IMR-90 (cell line): Measurements from ENCODE around the gene MACROD1. TPM values are rescaled to one million over a fixed set of nuclear protein-coding genes. Genes with fewer than 3 reads are reported as not detected.

Experiments used
- ATAC-seq: fragments of 200-7000 bp; cut with Tn5 transposase; 2 replicates; pipeline ENCODE4 v1.9.1; 2020; ENCODE audit warnings: low read depth, mild to moderate bottlenecking, moderate library complexity
- BruUV-seq: library from RNA; stranded (reverse); fragments of 400-500 nt; replicated peaks from 2 replicates; lab custom pipeline; 2021; lab: Mats Ljungman, UMichigan
- CTCF ChIA-PET: fragments of 300-600 bp; formaldehyde crosslinking; extraction: SDS; loops from one replicate; lab custom pipeline; 2021; ENCODE audit warnings: antibody characterized with exemption; lab: Yijun Ruan, JAX
- POLR2A ChIA-PET: fragments of 300-600 bp; sonication (Branson Sonifier 250); formaldehyde crosslinking; loops from one replicate; lab custom pipeline; 2022; ENCODE audit warnings: antibody characterized with exemption; ENCODE audit not compliant: unreplicated experiment; lab: Charles Lee
- DNase-seq: peaks from one replicate; pipeline ENCODE4 v3.0.0; 2013
- H2AFZ ChIP-seq: replicated peaks from 2 replicates; pipeline ENCODE3; 2013; ENCODE audit warnings: low read length, mild to moderate bottlenecking; ENCODE audit not compliant: poor library complexity
- H2AK5ac ChIP-seq: 2 replicates; pipeline ENCODE4 v1.6.1; 2013; ENCODE audit warnings: low read depth, low read length, inconsistent platforms
- H2AK9ac ChIP-seq: replicated peaks from 2 replicates; pipeline ENCODE3; 2013; ENCODE audit warnings: mild to moderate bottlenecking, low read depth, low read length, moderate library complexity; ENCODE audit not compliant: poor library complexity
- H2BK120ac ChIP-seq: 2 replicates; pipeline ENCODE4 v1.6.1; 2013; ENCODE audit warnings: low read depth, low read length, inconsistent platforms
- H2BK15ac ChIP-seq: 3 replicates; pipeline ENCODE4 v1.6.1; 2013; ENCODE audit warnings: low read depth, low read length, inconsistent platforms
- H2BK20ac ChIP-seq: 2 replicates; pipeline ENCODE4 v1.6.1; 2013; ENCODE audit warnings: low read depth, mild to moderate bottlenecking, inconsistent platforms, low read length, moderate library complexity
- H2BK5ac ChIP-seq: 2 replicates; pipeline ENCODE4 v1.6.1; 2013; ENCODE audit warnings: mild to moderate bottlenecking, low read depth, low read length, inconsistent platforms; ENCODE audit not compliant: poor library complexity, severe bottlenecking
- H3K14ac ChIP-seq: replicated peaks from 2 replicates; pipeline ENCODE4 v1.6.1; 2013; ENCODE audit warnings: low read depth, low read length, inconsistent platforms
- H3K18ac ChIP-seq: 2 replicates; pipeline ENCODE4 v1.6.1; 2013; ENCODE audit warnings: low read depth, low read length, control low read depth
- H3K23ac ChIP-seq: 2 replicates; pipeline ENCODE4 v1.6.1; 2013; ENCODE audit warnings: low read depth, low read length, inconsistent platforms
- H3K27ac ChIP-seq: 2 replicates; pipeline ENCODE4 v1.5.1; 2013; ENCODE audit warnings: mild to moderate bottlenecking, control low read depth, low read length; ENCODE audit not compliant: insufficient read depth
- H3K27me3 ChIP-seq: 2 replicates; pipeline ENCODE4 v1.6.1; 2013; ENCODE audit warnings: low read length; ENCODE audit not compliant: control insufficient read depth, insufficient read depth
- H3K36me3 ChIP-seq: 2 replicates; pipeline ENCODE4 v1.6.1; 2013; ENCODE audit warnings: low read length, mixed read lengths; ENCODE audit not compliant: control insufficient read depth, insufficient read depth
- H3K4ac ChIP-seq: 2 replicates; pipeline ENCODE4 v1.6.1; 2013; ENCODE audit warnings: low read depth, low read length, inconsistent platforms
- H3K4me1 ChIP-seq: 2 replicates; pipeline ENCODE4 v1.6.1; 2013; ENCODE audit warnings: low read length, mixed read lengths; ENCODE audit not compliant: control insufficient read depth, insufficient read depth
- H3K4me2 ChIP-seq: 2 replicates; pipeline ENCODE4 v1.6.1; 2013; ENCODE audit warnings: low read depth, mild to moderate bottlenecking, control low read depth, low read length, moderate library complexity
- H3K4me3 ChIP-seq: 2 replicates; pipeline ENCODE4 v1.5.1; 2013; ENCODE audit warnings: low read depth, mild to moderate bottlenecking, control low read depth, low read length, moderate library complexity; ENCODE audit not compliant: insufficient read depth
- H3K56ac ChIP-seq: 2 replicates; pipeline ENCODE4 v1.6.1; 2013; ENCODE audit warnings: low read length, inconsistent platforms; ENCODE audit not compliant: insufficient read depth; ENCODE audit errors: extremely low read depth
- H3K79me1 ChIP-seq, 2 experiments: 2 replicates each; pipeline ENCODE4 v1.6.1; 2013; ENCODE audit warnings: low read length in 2 of 2, inconsistent platforms in 1 of 2, low read depth in 1 of 2
- H3K9ac ChIP-seq: 2 replicates; pipeline ENCODE4 v1.6.1; 2013; ENCODE audit warnings: low read depth, low read length, control low read depth
- H3K9me1 ChIP-seq: 2 replicates; pipeline ENCODE4 v1.6.1; 2013; ENCODE audit warnings: low read length, inconsistent platforms; ENCODE audit not compliant: insufficient read depth
- H3K9me3 ChIP-seq: 2 replicates; pipeline ENCODE4 v1.6.1; 2013; ENCODE audit warnings: low read length; ENCODE audit not compliant: control insufficient read depth, insufficient read depth
- H4K20me1 ChIP-seq: 2 replicates; pipeline ENCODE4 v1.6.1; 2013; ENCODE audit warnings: low read length, inconsistent platforms; ENCODE audit not compliant: insufficient read depth
- H4K5ac ChIP-seq: 2 replicates; pipeline ENCODE4 v1.6.1; 2013; ENCODE audit warnings: mild to moderate bottlenecking, low read depth, low read length, control low read depth
- H4K8ac ChIP-seq, 2 experiments: 2 replicates each; pipeline ENCODE4 v1.6.1; 2013; ENCODE audit warnings: low read depth in 2 of 2, low read length in 2 of 2, control low read depth in 1 of 2, inconsistent platforms in 1 of 2
- H4K91ac ChIP-seq: 2 replicates; pipeline ENCODE4 v1.6.1; 2013; ENCODE audit warnings: low read depth, low read length, inconsistent platforms; ENCODE audit not compliant: insufficient read depth
- BHLHE40 ChIP-seq: fragments of 150-350 bp; IDR thresholded peaks from 2 replicates; pipeline ENCODE4 v1.6.1; 2016; ENCODE audit warnings: mild to moderate bottlenecking, low read depth, low read length
- CTCF ChIP-seq: conservative IDR thresholded peaks from 2 replicates; pipeline ENCODE4 v1.5.1; 2012; ENCODE audit warnings: mild to moderate bottlenecking, low read depth, low read length, improper control_type of control experiment
- WGBS, 2 experiments: methylation state at CpG; one replicate each; pipeline versions ENCODE4 v1.1.5 to v1.1.7; 2013; ENCODE audit warnings: missing lambda C conversion rate in 2 of 2; ENCODE audit not compliant: insufficient read length in 1 of 2; ENCODE audit errors: extremely low coverage in 2 of 2; 5-methylcytosine and 5-hydroxymethylcytosine counted together
- dilution Hi-C: fragments of 300-500 bp; cut with HindIII; formaldehyde crosslinking; loops from one replicate; pipeline ENCODE4 v1.14.3; 2018; ENCODE audit warnings: low sequenced_read_pairs; ENCODE audit not compliant: unreplicated experiment
- in situ Hi-C: fragments of 300-500 bp; cut with MboI; formaldehyde crosslinking; loops from 3 replicates; pipeline ENCODE4 v1.14.3; 2019; ENCODE audit warnings: low sequenced_read_pairs, inconsistent platforms, mixed read lengths
- intact Hi-C: fragments of 100-400 bp; cut with micrococcal nuclease; formaldehyde crosslinking; loops from 2 replicates; pipeline ENCODE4 v1.10.0; 2022
- microRNA-seq, 2 experiments: library from miRNA; stranded (forward) in 1 of 2; unstranded in 1 of 2; fragments of 10-50 nt in 1 of 2; fragments of <30 nt in 1 of 2; gene quantifications in 1 of 2; microRNA quantifications in 1 of 2; one replicate each; pipeline versions ENCODE3 to v1.1.0; 2013 to 2020; ENCODE audit not compliant: insufficient read depth in 1 of 2, insufficient read length in 1 of 2, unreplicated experiment in 1 of 2
- polyA plus RNA-seq, 3 experiments: library from polyadenylated mRNA; depleted of rRNA; stranded (reverse); fragments of >200 nt; gene quantifications; 2 replicates each; pipeline ENCODE4 v1.2.3, GENCODE V29; 2012; ENCODE audit warnings: low replicate concordance in 1 of 3
- small RNA-seq, 5 experiments: library from RNA; depleted of rRNA; stranded (forward); fragments of <200 nt; gene quantifications; one replicate each; pipeline ENCODE3, GENCODE V24; 2012
- total RNA-seq: library from RNA; depleted of rRNA; stranded (reverse); fragments of >200 nt; gene quantifications from 2 replicates; pipeline ENCODE4 v1.2.3, GENCODE V29; 2012; rRNA removed

Gene MACROD1
- total and polyA plus RNA-seq, 2 of the 4 experiments (the other 2 are of a cell fraction): 2.5 to 9.3 TPM

GRCh38 chr11:63951779-63952536, 214.0 kb downstream of the MACROD1 start:
- BruUV-seq: no TSS peak
- POLR2A ChIA-PET: no interaction called here
- in situ Hi-C loops: no loop called here

More at GRCh38 chr11:63951779-63952536, 214.0 kb downstream of the MACROD1 start:
- Histone ChIP-seq H2AK5ac (no peak overlapping the region), H3K4ac (no peak overlapping the region), H3K4me2 (no peak overlapping the region), H3K9me3 (no peaks in the 10 kb centered on the region), H3K18ac (no peak overlapping the region), H4K8ac (no peak overlapping the region), H4K20me1 (no peaks in the 10 kb centered on the region), H3K9ac (no peak overlapping the region), H3K14ac (no peak overlapping the region), H3K4me1 (no peaks in the 10 kb centered on the region), H2BK15ac (no peak overlapping the region), H3K79me1 (peaks cover 0 to 9% of the 10 kb centered on the region in 2 experiments; a peak in 3 of 4 replicates), H2BK120ac (no peak overlapping the region), H4K91ac (no peak overlapping the region), H3K56ac (no peak overlapping the region), H3K27ac (no peak overlapping the region), H3K4me3 (no peak overlapping the region), H3K27me3 (no peaks in the 10 kb centered on the region), H2BK5ac (no peak overlapping the region), H3K23ac (no peak overlapping the region), H2BK20ac (no peak overlapping the region), H2AFZ (no peak overlapping the region), H2AK9ac (no peak overlapping the region), H3K36me3 (peaks cover 45% of the 10 kb centered on the region), H4K5ac (no peak overlapping the region), H3K9me1 (peaks cover 5% of the 10 kb centered on the region; the same call in 1 of the 2 replicates)
- intact Hi-C loops: no loop called here
- CTCF ChIA-PET: interaction anchor here (1.1 kb wide), 1 partner anchor 17 kb away, joined by 4 read pairs; no protein-coding TSS in a partner anchor
- DNase-seq: no peak
- dilution Hi-C loops: no loop called here
- TF ChIP-seq BHLHE40 (no peak), CTCF (no peak)
- no peak for ATAC-seq
- 80% methylated on average over 13 of the region's 20 CpGs; no CpG with 5 or more reads in 1 of the 2 experiments for WGBS, 2 experiments

Small RNAs within 50 kb of the gene (microRNA-seq; reads per million reads assigned to microRNA genes)
- not detected for gene RNU6-45P (ENCODE audit: insufficient read depth, insufficient read length)

Small RNAs within 50 kb of the gene (small RNA-seq; reads per million reads assigned to genes)
- 0 to 6.6 (median 0.15) reads per million in 5 experiments for gene RNU6-45P

Other genes with a start within 250 kb of the MACROD1 start
- 0.56 and 0.90 TPM in 2 replicates for gene RCOR2, start 248.9 kb downstream of the MACROD1 start, total RNA-seq
- 2.0 and 2.4 TPM in 2 replicates for gene RCOR2, start 248.9 kb downstream of the MACROD1 start, polyA plus RNA-seq (2012; rRNA removed)
- 8.9 and 15.2 TPM in 2 replicates for gene NAA40, start 227.1 kb downstream of the MACROD1 start, total RNA-seq
- 23.1 and 24.7 TPM in 2 replicates for gene NAA40, start 227.1 kb downstream of the MACROD1 start, polyA plus RNA-seq (2012; rRNA removed)
- gene COX8A, start 191.5 kb downstream of the MACROD1 start, total RNA-seq: 250 and 315 TPM in 2 replicates
- 598 and 701 TPM in 2 replicates for gene COX8A, start 191.5 kb downstream of the MACROD1 start, polyA plus RNA-seq (2012; rRNA removed)
- 53.6 and 69.0 TPM in 2 replicates for gene OTUB1, start 179.7 kb downstream of the MACROD1 start, total RNA-seq
- 168 and 184 TPM in 2 replicates for gene OTUB1, start 179.7 kb downstream of the MACROD1 start, polyA plus RNA-seq (2012; rRNA removed)
- gene FLRT1, start 130.2 kb downstream of the MACROD1 start, total RNA-seq: under 0.01 TPM in 2 replicates
- 0.07 TPM in 1 of 2 replicates, not detected in the other for gene FLRT1, start 130.2 kb downstream of the MACROD1 start, polyA plus RNA-seq (2012; rRNA removed)
- 363 and 489 TPM in 2 replicates for gene STIP1, start 20.1 kb upstream of the MACROD1 start, total RNA-seq
- 189 and 201 TPM in 2 replicates for gene STIP1, start 20.1 kb upstream of the MACROD1 start, polyA plus RNA-seq (2012; rRNA removed)
- 0.36 and 0.56 TPM in 2 replicates for gene FERMT3, start 40.6 kb upstream of the MACROD1 start, total RNA-seq
- gene FERMT3, start 40.6 kb upstream of the MACROD1 start, polyA plus RNA-seq (2012; rRNA removed): 2.3 and 2.5 TPM in 2 replicates
- 43.0 and 81.9 TPM in 2 replicates for gene TRPT1, start 60.1 kb upstream of the MACROD1 start, total RNA-seq
- gene TRPT1, start 60.1 kb upstream of the MACROD1 start, polyA plus RNA-seq (2012; rRNA removed): 63.2 and 64.2 TPM in 2 replicates
- 21.3 and 24.4 TPM in 2 replicates for gene NUDT22, start 60.2 kb upstream of the MACROD1 start, total RNA-seq
- 44.6 and 55.3 TPM in 2 replicates for gene NUDT22, start 60.2 kb upstream of the MACROD1 start, polyA plus RNA-seq (2012; rRNA removed)
- 2.2 and 3.9 TPM in 2 replicates for gene DNAJC4, start 64.4 kb upstream of the MACROD1 start, total RNA-seq
- gene DNAJC4, start 64.4 kb upstream of the MACROD1 start, polyA plus RNA-seq (2012; rRNA removed): 22.8 and 30.3 TPM in 2 replicates
- 3.0 and 3.9 TPM in 2 replicates for gene VEGFB, start 68.5 kb upstream of the MACROD1 start, total RNA-seq
- 23.9 and 25.1 TPM in 2 replicates for gene VEGFB, start 68.5 kb upstream of the MACROD1 start, polyA plus RNA-seq (2012; rRNA removed)
- gene FKBP2, start 75.0 kb upstream of the MACROD1 start, total RNA-seq: 36.2 and 62.5 TPM in 2 replicates
- 68.6 and 76.4 TPM in 2 replicates for gene FKBP2, start 75.0 kb upstream of the MACROD1 start, polyA plus RNA-seq (2012; rRNA removed)
- 176 and 206 TPM in 2 replicates for gene PPP1R14B, start 80.8 kb upstream of the MACROD1 start, total RNA-seq
- 257 and 355 TPM in 2 replicates for gene PPP1R14B, start 80.8 kb upstream of the MACROD1 start, polyA plus RNA-seq (2012; rRNA removed)
- 24.9 and 26.9 TPM in 2 replicates for gene PLCB3, start 85.4 kb upstream of the MACROD1 start, total RNA-seq
- gene PLCB3, start 85.4 kb upstream of the MACROD1 start, polyA plus RNA-seq (2012; rRNA removed): 23.9 and 25.9 TPM in 2 replicates
- 27.5 and 30.3 TPM in 2 replicates for gene BAD, start 118.6 kb upstream of the MACROD1 start, total RNA-seq
- 68.0 and 88.6 TPM in 2 replicates for gene BAD, start 118.6 kb upstream of the MACROD1 start, polyA plus RNA-seq (2012; rRNA removed)
- 2.8 and 3.6 TPM in 2 replicates for gene GPR137, start 119.7 kb upstream of the MACROD1 start, total RNA-seq
- gene GPR137, start 119.7 kb upstream of the MACROD1 start, polyA plus RNA-seq (2012; rRNA removed): 26.0 and 31.8 TPM in 2 replicates
- gene KCNK4, start 125.2 kb upstream of the MACROD1 start, total RNA-seq: not detected in 2 replicates
- gene KCNK4, start 125.2 kb upstream of the MACROD1 start, polyA plus RNA-seq (2012; rRNA removed): not detected in 2 replicates
- not detected in 2 replicates for gene CATSPERZ, start 134.2 kb upstream of the MACROD1 start, total RNA-seq
- not detected in 2 replicates for gene CATSPERZ, start 134.2 kb upstream of the MACROD1 start, polyA plus RNA-seq (2012; rRNA removed)
- gene ESRRA, start 139.4 kb upstream of the MACROD1 start, total RNA-seq: 10.2 and 10.3 TPM in 2 replicates
- gene ESRRA, start 139.4 kb upstream of the MACROD1 start, polyA plus RNA-seq (2012; rRNA removed): 15.0 and 15.8 TPM in 2 replicates
- 202 and 206 TPM in 2 replicates for gene TRMT112, start 151.4 kb upstream of the MACROD1 start, total RNA-seq
- gene TRMT112, start 151.4 kb upstream of the MACROD1 start, polyA plus RNA-seq (2012; rRNA removed): 173 and 206 TPM in 2 replicates
- 120 and 160 TPM in 2 replicates for gene PRDX5, start 152.0 kb upstream of the MACROD1 start, total RNA-seq
- 292 and 332 TPM in 2 replicates for gene PRDX5, start 152.0 kb upstream of the MACROD1 start, polyA plus RNA-seq (2012; rRNA removed)
- 1.3 and 1.7 TPM in 2 replicates for gene CCDC88B, start 174.1 kb upstream of the MACROD1 start, total RNA-seq
- gene CCDC88B, start 174.1 kb upstream of the MACROD1 start, polyA plus RNA-seq (2012; rRNA removed): 2.5 and 3.1 TPM in 2 replicates
- 43.3 and 52.9 TPM in 2 replicates for gene RPS6KA4, start 193.0 kb upstream of the MACROD1 start, total RNA-seq
- 38.8 and 46.7 TPM in 2 replicates for gene RPS6KA4, start 193.0 kb upstream of the MACROD1 start, polyA plus RNA-seq (2012; rRNA removed)